ENCODE results near the gene BCAS3.

DNA sequence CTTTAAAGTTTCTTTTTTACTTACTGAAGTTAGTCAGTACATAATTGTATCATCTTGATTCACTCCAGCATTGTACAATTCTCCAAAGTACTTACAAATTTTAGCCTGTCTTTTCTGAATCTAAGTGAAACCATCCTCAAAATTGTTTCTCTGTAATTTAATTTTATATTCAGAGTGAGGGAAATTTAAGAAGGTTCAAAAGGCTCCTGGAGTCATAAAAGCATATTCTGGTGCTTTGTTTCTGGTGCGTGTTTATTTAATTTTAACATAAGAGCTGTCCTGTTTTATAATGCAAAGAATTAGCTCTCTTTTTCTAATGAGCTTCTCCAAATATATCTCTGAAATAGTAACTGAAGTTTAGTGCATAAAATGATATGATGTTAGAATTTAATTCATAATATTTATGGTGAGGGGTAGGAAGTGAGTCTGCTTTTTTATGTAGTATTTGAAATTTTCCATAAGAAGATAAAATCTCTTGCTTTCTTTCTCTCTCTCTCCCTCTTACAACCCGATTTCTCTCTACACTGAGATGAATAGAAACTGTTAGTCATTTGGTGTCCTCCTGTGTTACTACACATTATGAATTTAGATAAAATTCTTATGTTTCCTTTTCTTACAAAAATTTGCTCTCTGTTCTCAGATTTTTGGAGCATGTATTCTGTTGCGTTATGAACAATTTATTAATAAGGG lies 339.8 kb downstream of the BCAS3 start:
- TF ChIP-seq, protein P1, sequence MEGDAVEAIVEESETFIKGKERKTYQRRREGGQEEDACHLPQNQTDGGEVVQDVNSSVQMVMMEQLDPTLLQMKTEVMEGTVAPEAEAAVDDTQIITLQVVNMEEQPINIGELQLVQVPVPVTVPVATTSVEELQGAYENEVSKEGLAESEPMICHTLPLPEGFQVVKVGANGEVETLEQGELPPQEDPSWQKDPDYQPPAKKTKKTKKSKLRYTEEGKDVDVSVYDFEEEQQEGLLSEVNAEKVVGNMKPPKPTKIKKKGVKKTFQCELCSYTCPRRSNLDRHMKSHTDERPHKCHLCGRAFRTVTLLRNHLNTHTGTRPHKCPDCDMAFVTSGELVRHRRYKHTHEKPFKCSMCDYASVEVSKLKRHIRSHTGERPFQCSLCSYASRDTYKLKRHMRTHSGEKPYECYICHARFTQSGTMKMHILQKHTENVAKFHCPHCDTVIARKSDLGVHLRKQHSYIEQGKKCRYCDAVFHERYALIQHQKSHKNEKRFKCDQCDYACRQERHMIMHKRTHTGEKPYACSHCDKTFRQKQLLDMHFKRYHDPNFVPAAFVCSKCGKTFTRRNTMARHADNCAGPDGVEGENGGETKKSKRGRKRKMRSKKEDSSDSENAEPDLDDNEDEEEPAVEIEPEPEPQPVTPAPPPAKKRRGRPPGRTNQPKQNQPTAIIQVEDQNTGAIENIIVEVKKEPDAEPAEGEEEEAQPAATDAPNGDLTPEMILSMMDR (IDR thresholded peaks at IDR 0.05; ENCODE audit: low read length), result no peak
- no peak for TF ChIP-seq EZH2 (IDR thresholded peaks at IDR 0.05; ENCODE audit: borderline replicate concordance, low read length)

All from OCI-LY1 (cell line).